ENCODE measurements around the gene HSD3B2.

Gene HSD3B2

DNA sequence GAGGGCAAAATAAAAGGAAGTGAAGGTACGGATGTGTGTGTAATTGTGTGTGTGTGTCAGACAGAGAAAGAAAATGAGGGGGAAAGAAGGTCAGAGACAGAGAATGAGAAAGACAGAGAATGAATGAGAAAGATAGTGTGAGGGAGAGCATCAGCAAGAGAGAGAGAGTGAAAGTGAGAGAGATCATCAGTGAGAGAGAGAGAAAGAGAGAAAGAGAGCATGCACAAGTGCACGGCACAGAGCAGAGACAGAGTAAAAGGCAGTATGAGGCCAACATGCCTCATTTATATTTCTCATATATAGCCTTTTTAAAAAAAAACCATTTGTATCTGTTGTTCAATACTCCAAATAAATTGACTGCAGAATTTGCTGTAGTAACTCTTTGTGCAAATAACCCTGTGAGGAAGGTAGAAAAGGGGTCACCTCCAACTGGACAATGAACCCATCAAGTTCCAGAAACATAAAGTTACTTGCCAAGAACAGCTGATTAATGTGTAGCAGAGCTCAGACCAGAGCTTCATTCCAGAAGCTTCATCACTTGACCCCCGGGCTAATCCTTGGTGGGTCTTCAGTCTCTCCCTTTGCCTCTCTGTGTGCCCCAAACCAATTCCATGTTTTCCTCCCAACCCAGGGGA lies 1.2 kb downstream of the HSD3B2 start:
- Histone ChIP-seq H3K9ac (ENCODE audit: low read depth, low read length) (no peak overlapping the region), H3K4me1 (ENCODE audit: insufficient read depth, low read length) (no peaks in the 10 kb centered on the region), H3K36me3 (ENCODE audit: insufficient read depth, low read length) (no peaks in the 10 kb centered on the region), H3K27ac (ENCODE audit: low read length) (no peak overlapping the region), H3K9me3 (ENCODE audit: insufficient read depth, low read length, severe bottlenecking) (no peaks in the 10 kb centered on the region), H3K4me2 (ENCODE audit: insufficient read depth, low read length) (no peak overlapping the region), H3K4me3 (ENCODE audit: low read depth in 1 of 2, low read length in 2 of 2) (no peak overlapping the region), H2AFZ (ENCODE audit: low read depth, low read length) (no peak overlapping the region), H4K20me1 (ENCODE audit: insufficient read depth, low read length) (no peaks in the 10 kb centered on the region), H3K27me3 (ENCODE audit: insufficient read depth, low read length, poor library complexity) (peaks cover 12% of the 10 kb centered on the region), H3K79me2 (ENCODE audit: insufficient read depth, low read length) (no peaks in the 10 kb centered on the region)
- DNase-seq (no peak), ATAC-seq (ENCODE audit: insufficient read depth, low read depth) (no peak)
- no peak for TF ChIP-seq EZH2 (IDR thresholded peaks at IDR 0.05; ENCODE audit: borderline replicate concordance, low read depth, low read length, severe bottlenecking)
- TF ChIP-seq CTCF (IDR thresholded peaks at IDR 0.05; ENCODE audit: borderline replicate concordance, extremely low read depth, low read length, poor library complexity, severe bottlenecking), result no peak

DNA sequence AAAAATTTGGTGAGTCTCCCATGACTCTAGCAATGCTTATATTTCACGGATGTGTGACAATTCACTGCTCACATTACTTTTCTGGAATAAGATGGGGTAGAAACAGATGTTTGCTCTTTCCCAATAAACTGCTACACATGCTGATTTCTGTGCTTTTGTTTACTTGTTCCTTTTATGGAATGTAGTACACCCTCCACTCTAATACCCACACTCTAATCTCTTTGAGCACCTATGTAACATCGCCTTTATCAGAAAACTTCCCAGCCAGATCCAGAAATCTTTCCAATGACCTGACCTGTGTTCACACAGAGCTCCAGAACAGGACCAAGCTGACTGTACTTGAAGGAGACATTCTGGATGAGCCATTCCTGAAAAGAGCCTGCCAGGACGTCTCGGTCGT lies 4.2 kb downstream of the HSD3B2 start:
- Histone ChIP-seq H3K27me3 (ENCODE audit: insufficient read depth, low read length, poor library complexity) (peaks cover 12% of the 10 kb centered on the region), H3K4me3 (ENCODE audit: low read depth in 1 of 2, low read length in 2 of 2) (no peak overlapping the region), H3K4me2 (ENCODE audit: insufficient read depth, low read length) (no peak overlapping the region), H3K9ac (ENCODE audit: low read depth, low read length) (no peak overlapping the region), H3K9me3 (ENCODE audit: insufficient read depth, low read length, severe bottlenecking) (no peaks in the 10 kb centered on the region), H3K36me3 (ENCODE audit: insufficient read depth, low read length) (no peaks in the 10 kb centered on the region), H3K27ac (ENCODE audit: low read length) (no peak overlapping the region), H3K4me1 (ENCODE audit: insufficient read depth, low read length) (no peaks in the 10 kb centered on the region), H2AFZ (ENCODE audit: low read depth, low read length) (no peak overlapping the region), H3K79me2 (ENCODE audit: insufficient read depth, low read length) (no peaks in the 10 kb centered on the region), H4K20me1 (ENCODE audit: insufficient read depth, low read length) (no peaks in the 10 kb centered on the region)
- no peak for ATAC-seq (ENCODE audit: insufficient read depth, low read depth)
- DNase-seq, result no peak
- TF ChIP-seq EZH2 (IDR thresholded peaks at IDR 0.05; ENCODE audit: borderline replicate concordance, low read depth, low read length, severe bottlenecking), result no peak
- TF ChIP-seq CTCF (IDR thresholded peaks at IDR 0.05; ENCODE audit: borderline replicate concordance, extremely low read depth, low read length, poor library complexity, severe bottlenecking), result no peak

GRCh38 chr1:119420638-119421037 lies 5.7 kb downstream of the HSD3B2 start:
- no peaks in the 10 kb centered on the region for H3K36me3 ChIP-seq (ENCODE audit: insufficient read depth, low read length)
- no peak overlapping the region for H3K27ac ChIP-seq (ENCODE audit: low read length)
- TF ChIP-seq EZH2 (IDR thresholded peaks at IDR 0.05; ENCODE audit: borderline replicate concordance, low read depth, low read length, severe bottlenecking), result no peak
- TF ChIP-seq CTCF (IDR thresholded peaks at IDR 0.05; ENCODE audit: borderline replicate concordance, extremely low read depth, low read length, poor library complexity, severe bottlenecking), result no peak
- H3K79me2 ChIP-seq (ENCODE audit: insufficient read depth, low read length), result no peaks in the 10 kb centered on the region
- no peaks in the 10 kb centered on the region for H3K9me3 ChIP-seq (ENCODE audit: insufficient read depth, low read length, severe bottlenecking)
- no peak overlapping the region for H3K9ac ChIP-seq (ENCODE audit: low read depth, low read length)
- no peak for ATAC-seq (ENCODE audit: insufficient read depth, low read depth)
- H3K4me3 ChIP-seq (ENCODE audit: low read depth in 1 of 2, low read length in 2 of 2), result no peak overlapping the region
- no peak overlapping the region for H3K4me2 ChIP-seq (ENCODE audit: insufficient read depth, low read length)
- DNase-seq, result no peak
- H3K27me3 ChIP-seq (ENCODE audit: insufficient read depth, low read length, poor library complexity), result peaks cover 3% of the 10 kb centered on the region
- no peak overlapping the region for H2AFZ ChIP-seq (ENCODE audit: low read depth, low read length)
- H3K4me1 ChIP-seq (ENCODE audit: insufficient read depth, low read length), result no peaks in the 10 kb centered on the region
- H4K20me1 ChIP-seq (ENCODE audit: insufficient read depth, low read length), result no peaks in the 10 kb centered on the region

All from DND-41 (cell line).